GM19328 (cell line): Measurements from ENCODE around the gene CDC27.
"Not testable (repeated sequence)": the region's sequence is repeated elsewhere in the genome, so short reads cannot be mapped to it uniquely, and the experiment has no call there.

Experiments used
- ATAC-seq: cut with Tn5 transposase; IDR thresholded peaks from one replicate; pipeline ENCODE4 v1.9.1; 2021; ENCODE audit warnings: mild to moderate bottlenecking, moderate library complexity; ENCODE audit not compliant: unreplicated experiment

CDC27 gene

GRCh38 chr17:47219621-47220475 is 30.8 kb upstream of the CDC27 start:
- no peak for ATAC-seq

- no peak for ATAC-seq
Measured at GRCh38 chr17:47218896-47219430, 29.9 kb upstream of the CDC27 start.

GRCh38 chr17:47217279-47217678 is 28.2 kb upstream of the CDC27 start:
- not testable (repeated sequence) for ATAC-seq

- ATAC-seq, result not testable (repeated sequence)
Measured at GRCh38 chr17:47216821-47217220, 27.7 kb upstream of the CDC27 start.

GRCh38 chr17:47214931-47215330 is 25.8 kb upstream of the CDC27 start:
- ATAC-seq, result no peak

GRCh38 chr17:47213540-47213939 is 24.4 kb upstream of the CDC27 start:
- ATAC-seq, result no peak

GRCh38 chr17:47212458-47212857 is 23.4 kb upstream of the CDC27 start:
- ATAC-seq, result no peak

- no peak for ATAC-seq
Measured at GRCh38 chr17:47210779-47211178, 21.7 kb upstream of the CDC27 start.

GRCh38 chr17:47210105-47210504 is 21.0 kb upstream of the CDC27 start:
- no peak for ATAC-seq

- ATAC-seq, result no peak
Measured at GRCh38 chr17:47209499-47209898, 20.4 kb upstream of the CDC27 start.

GRCh38 chr17:47208744-47209488 is 19.8 kb upstream of the CDC27 start, which contains the start of gene MYL4:
Gene MYL4 (plus strand): TSS chr17:47209348. CDS start chr17:47209423, 75 bp downstream.
- ATAC-seq, result no peak

- no peak for ATAC-seq
Measured at GRCh38 chr17:47207143-47208067, 18.3 kb upstream of the CDC27 start.

- no peak for ATAC-seq
Measured at GRCh38 chr17:47205419-47205963, 16.4 kb upstream of the CDC27 start.

GRCh38 chr17:47204722-47205418 is 15.8 kb upstream of the CDC27 start:
- no peak for ATAC-seq

GRCh38 chr17:47203984-47204721 is 15.1 kb upstream of the CDC27 start:
- no peak for ATAC-seq

GRCh38 chr17:47201166-47201565 is 12.1 kb upstream of the CDC27 start:
- no peak for ATAC-seq

GRCh38 chr17:47200325-47200664 is 11.2 kb upstream of the CDC27 start:
- ATAC-seq, result no peak

GRCh38 chr17:47199627-47200324 is 10.7 kb upstream of the CDC27 start:
- no peak for ATAC-seq

- ATAC-seq, result no peak
Measured at GRCh38 chr17:47197821-47198220, 8.7 kb upstream of the CDC27 start.
